Neural cell (in vitro differentiated cells): Measurements from ENCODE around the gene RPS6KA1. TPM values are rescaled to one million over a fixed set of nuclear protein-coding genes. Genes with fewer than 3 reads are reported as not detected.
A peak's percentile ranks its signal among the peaks of the same experiment; 100 is the strongest.
"Not testable (repeated sequence)": the region's sequence is repeated elsewhere in the genome, so short reads cannot be mapped to it uniquely, and the experiment has no call there.

Experiments
- H2AFZ ChIP-seq: fragments of 200-600, 300-800 bp; sonication (generic), shearing (Covaris generic); 2 replicates; pipeline ENCODE4 v1.6.0; 2014; ENCODE audit warnings: low read depth, mild to moderate bottlenecking, antibody characterized with exemption, low read length, moderate library complexity
- H3F3A ChIP-seq: fragments of 200-600 bp; shearing (Covaris generic); 2 replicates; pipeline ENCODE4 v1.6.1; 2016; ENCODE audit warnings: mild to moderate bottlenecking, moderate library complexity, mixed read lengths, antibody characterized with exemption, low read length; ENCODE audit not compliant: insufficient read depth, poor library complexity, severe bottlenecking
- H3K27ac ChIP-seq: fragments of 200-600, 300-800 bp; sonication (generic), shearing (Covaris generic); 2 replicates; pipeline ENCODE4 v1.5.1; 2014; ENCODE audit warnings: mild to moderate bottlenecking, low read length, moderate library complexity
- H3K27me3 ChIP-seq: fragments of 300-800, 200-600 bp; sonication (generic), shearing (Covaris generic); 2 replicates; pipeline ENCODE4 v1.6.0; 2014; ENCODE audit warnings: mild to moderate bottlenecking, low read depth, low read length, moderate library complexity; ENCODE audit not compliant: insufficient read depth
- H3K36me3 ChIP-seq: fragments of 300-800, 200-600 bp; sonication (generic), shearing (Covaris generic); 2 replicates; pipeline ENCODE4 v1.5.1; 2014; ENCODE audit warnings: mild to moderate bottlenecking, antibody characterized with exemption, low read length, moderate library complexity; ENCODE audit not compliant: insufficient read depth
- H3K4me2 ChIP-seq: fragments of 300-800, 200-600 bp; sonication (generic), shearing (Covaris generic); 2 replicates; pipeline ENCODE4 v1.6.0; 2014; ENCODE audit warnings: mild to moderate bottlenecking, low read length
- H3K4me3 ChIP-seq: fragments of 300-800, 200-600 bp; sonication (generic), shearing (Covaris generic); 2 replicates; pipeline ENCODE4 v1.5.1; 2014; ENCODE audit warnings: mild to moderate bottlenecking, low read length, moderate library complexity
- H3K79me2 ChIP-seq: fragments of 200-600 bp; shearing (Covaris generic); replicated peaks from 2 replicates; pipeline ENCODE4 v1.6.0; 2014; ENCODE audit warnings: mild to moderate bottlenecking, low read length, moderate library complexity; ENCODE audit not compliant: insufficient read depth
- H3K9ac ChIP-seq: fragments of 300-800, 200-600 bp; sonication (generic), shearing (Covaris generic); 2 replicates; pipeline ENCODE4 v1.6.1; 2016; ENCODE audit warnings: mild to moderate bottlenecking, low read length, mixed read lengths
- H3K9me2 ChIP-seq: fragments of 200-600 bp; shearing (Covaris generic); 2 replicates; pipeline ENCODE4 v1.6.1; 2016; ENCODE audit warnings: mild to moderate bottlenecking, low read length, mixed read lengths; ENCODE audit not compliant: insufficient read depth
- H3K9me3 ChIP-seq: fragments of 200-600, 300-800 bp; sonication (generic), shearing (Covaris generic); 2 replicates; pipeline ENCODE4 v1.6.1; 2016; ENCODE audit warnings: mild to moderate bottlenecking, mixed run types, low read length, moderate library complexity, mixed read lengths
- H4K20me1 ChIP-seq: fragments of 200-600 bp; shearing (Covaris generic); 2 replicates; pipeline ENCODE4 v1.6.1; 2016; ENCODE audit warnings: mild to moderate bottlenecking, mixed run types; ENCODE audit not compliant: insufficient read depth
- EP300 ChIP-seq: fragments of 450-650 bp; conservative IDR thresholded peaks from 2 replicates; pipeline ENCODE4 v1.6.1; 2014; ENCODE audit warnings: antibody characterized with exemption, mild to moderate bottlenecking, moderate library complexity; ENCODE audit not compliant: poor library complexity, severe bottlenecking
- EZH2 ChIP-seq: fragments of 200-600, 300-800 bp; shearing (Covaris generic), sonication (generic); IDR thresholded peaks from 2 replicates; pipeline ENCODE4 v1.6.1; 2014; ENCODE audit warnings: antibody characterized with exemption, low read length, borderline replicate concordance, mild to moderate bottlenecking; ENCODE audit not compliant: insufficient read depth, poor library complexity, severe bottlenecking
- MXI1 ChIP-seq: fragments of 450-650 bp; conservative IDR thresholded peaks from 2 replicates; pipeline ENCODE4 v1.6.1; 2014; ENCODE audit warnings: antibody characterized with exemption, mild to moderate bottlenecking; ENCODE audit not compliant: poor library complexity, severe bottlenecking
- POLR2AphosphoS5 ChIP-seq: IDR thresholded peaks from 2 replicates; pipeline ENCODE4 v1.6.1; 2012
- RAD21 ChIP-seq: fragments of 450-650 bp; conservative IDR thresholded peaks from 2 replicates; pipeline ENCODE4 v1.6.1; 2014; ENCODE audit warnings: antibody characterized with exemption, mild to moderate bottlenecking, moderate library complexity
- REST ChIP-seq: IDR thresholded peaks from 2 replicates; pipeline ENCODE4 v1.6.1; 2012; ENCODE audit warnings: borderline replicate concordance
- SMC3 ChIP-seq: fragments of 450-650 bp; conservative IDR thresholded peaks from 2 replicates; pipeline ENCODE4 v1.6.1; 2014; ENCODE audit warnings: antibody characterized with exemption, mild to moderate bottlenecking, moderate library complexity; ENCODE audit not compliant: poor library complexity
- TAF1 ChIP-seq: IDR thresholded peaks from 2 replicates; pipeline ENCODE4 v1.6.1; 2012; ENCODE audit warnings: low read depth
- polyA plus RNA-seq: library from polyadenylated mRNA; depleted of rRNA; stranded (reverse); fragments of >200 nt; gene quantifications from 2 replicates; pipeline ENCODE4 v1.2.3, GENCODE V29; 2014
- TF ChIP-seq, protein P1 (sequence below): fragments of 450-650 bp; IDR thresholded peaks from 2 replicates; pipeline ENCODE4 v1.5.1; 2014; ENCODE audit warnings: antibody characterized with exemption, mild to moderate bottlenecking, moderate library complexity; ENCODE audit not compliant: poor library complexity, severe bottlenecking

RPS6KA1 gene
- polyA plus RNA-seq, 1 donor from 2014 or later, result 4.9 TPM

DNA sequence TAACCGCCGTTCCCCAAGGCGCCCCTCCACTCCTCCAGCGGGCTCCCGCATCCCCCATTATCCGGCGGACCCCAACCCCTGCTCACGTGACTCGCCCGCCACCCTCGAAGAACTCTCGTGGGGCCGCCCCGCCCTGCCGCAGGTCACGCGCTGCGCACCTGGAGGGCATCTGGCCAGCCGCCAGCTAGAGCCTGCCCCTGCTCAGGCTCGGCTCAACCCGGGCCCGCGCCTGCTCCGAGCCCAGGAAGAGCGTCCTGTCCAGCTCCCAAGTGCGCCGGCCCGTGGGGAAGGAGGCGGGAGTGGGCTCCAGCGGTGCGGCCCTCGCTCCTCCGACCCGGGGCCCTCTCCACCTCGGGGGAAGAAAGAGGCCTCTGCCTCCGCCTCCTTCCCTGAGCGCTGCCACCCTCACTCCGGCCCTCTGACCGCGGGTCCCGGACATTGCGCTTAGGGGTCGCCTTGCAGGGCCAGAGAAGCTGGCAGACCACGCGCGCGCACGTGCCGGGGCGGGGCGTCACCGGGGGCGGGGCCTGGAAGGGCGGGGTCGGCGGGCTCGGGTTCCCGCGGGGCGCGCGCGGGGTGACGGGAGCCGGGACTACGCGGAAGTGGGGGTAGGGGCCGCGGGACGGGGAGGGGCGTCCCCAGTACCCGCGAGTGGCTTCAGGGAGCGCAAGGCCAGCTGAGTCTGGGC is 28.9 kb upstream of the RPS6KA1 start:
- Histone ChIP-seq H3K4me3 (peak overlapping the region; percentile 98), H3F3A (no peaks in the 10 kb centered on the region), H3K27ac (peak overlapping the region; percentile 51), H3K9me2 (no peaks in the 10 kb centered on the region), H4K20me1 (no peaks in the 10 kb centered on the region), H3K9me3 (no peaks in the 10 kb centered on the region), H3K4me2 (peak overlapping the region; percentile 39), H3K79me2 (no peaks in the 10 kb centered on the region), H2AFZ (peak overlapping the region; percentile 90), H3K9ac (peak overlapping the region; percentile 78), H3K36me3 (no peaks in the 10 kb centered on the region), H3K27me3 (no peaks in the 10 kb centered on the region)
- TF ChIP-seq MXI1 (peak; percentile 79), REST (no peak), POLR2AphosphoS5 (peak; percentile 59), EZH2 (no peak), TAF1 (no peak), SMC3 (peak; percentile 60), RAD21 (peak; percentile 29), EP300 (peak; percentile 25)
- TF ChIP-seq, protein P1, sequence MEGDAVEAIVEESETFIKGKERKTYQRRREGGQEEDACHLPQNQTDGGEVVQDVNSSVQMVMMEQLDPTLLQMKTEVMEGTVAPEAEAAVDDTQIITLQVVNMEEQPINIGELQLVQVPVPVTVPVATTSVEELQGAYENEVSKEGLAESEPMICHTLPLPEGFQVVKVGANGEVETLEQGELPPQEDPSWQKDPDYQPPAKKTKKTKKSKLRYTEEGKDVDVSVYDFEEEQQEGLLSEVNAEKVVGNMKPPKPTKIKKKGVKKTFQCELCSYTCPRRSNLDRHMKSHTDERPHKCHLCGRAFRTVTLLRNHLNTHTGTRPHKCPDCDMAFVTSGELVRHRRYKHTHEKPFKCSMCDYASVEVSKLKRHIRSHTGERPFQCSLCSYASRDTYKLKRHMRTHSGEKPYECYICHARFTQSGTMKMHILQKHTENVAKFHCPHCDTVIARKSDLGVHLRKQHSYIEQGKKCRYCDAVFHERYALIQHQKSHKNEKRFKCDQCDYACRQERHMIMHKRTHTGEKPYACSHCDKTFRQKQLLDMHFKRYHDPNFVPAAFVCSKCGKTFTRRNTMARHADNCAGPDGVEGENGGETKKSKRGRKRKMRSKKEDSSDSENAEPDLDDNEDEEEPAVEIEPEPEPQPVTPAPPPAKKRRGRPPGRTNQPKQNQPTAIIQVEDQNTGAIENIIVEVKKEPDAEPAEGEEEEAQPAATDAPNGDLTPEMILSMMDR, result no peak

DNA sequence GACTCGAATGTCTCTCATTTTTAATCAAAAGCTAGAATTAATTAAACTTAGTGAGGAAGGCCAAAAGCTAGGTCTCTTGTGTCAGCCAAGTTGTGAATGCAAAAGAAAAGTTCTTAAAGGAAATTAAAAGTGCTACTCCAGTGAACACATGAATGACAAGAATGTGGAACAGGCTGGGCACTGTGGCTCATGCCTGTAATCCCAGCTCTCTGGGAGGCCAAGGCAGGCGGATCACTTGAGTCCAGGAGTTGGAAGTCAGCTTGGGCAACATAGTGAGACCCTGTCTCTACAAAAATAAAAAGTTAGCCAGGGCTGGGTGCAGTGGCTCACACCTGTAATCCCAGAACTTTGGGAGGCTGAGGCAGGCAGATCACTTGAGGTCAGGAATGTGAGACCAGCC is 18.9 kb upstream of the RPS6KA1 start:
- H3K9me2 ChIP-seq, H2AFZ ChIP-seq, H4K20me1 ChIP-seq, H3K4me2 ChIP-seq, H3K79me2 ChIP-seq, H3K9ac ChIP-seq, H3K27me3 ChIP-seq, H3K9me3 ChIP-seq, H3K36me3 ChIP-seq, H3K4me3 ChIP-seq, H3F3A ChIP-seq, H3K27ac ChIP-seq: not testable (repeated sequence)

- not testable (repeated sequence) for H3K9me2 ChIP-seq, H3K27me3 ChIP-seq, H3K36me3 ChIP-seq, H3K27ac ChIP-seq, H3K4me3 ChIP-seq, H3K79me2 ChIP-seq, H3K9ac ChIP-seq, H3F3A ChIP-seq, H4K20me1 ChIP-seq, H3K9me3 ChIP-seq, H2AFZ ChIP-seq, H3K4me2 ChIP-seq
Observed at GRCh38 chr1:26515836-26516235, 13.7 kb upstream of the RPS6KA1 start.
